HUES48 (cell line): ENCODE data around the gene ANKRD11.
"Not testable (repeated sequence)": the region's sequence is repeated elsewhere in the genome, so short reads cannot be mapped to it uniquely, and the experiment has no call there.

Experiments used
- H3K27ac ChIP-seq: one replicate; pipeline ENCODE4 v1.7.0; 2013; ENCODE audit warnings: low read depth, low read length, inconsistent platforms
- H3K27me3 ChIP-seq: 2 replicates; pipeline ENCODE4 v1.6.1; 2013; ENCODE audit warnings: mild to moderate bottlenecking, low read length; ENCODE audit not compliant: control insufficient read depth, insufficient read depth
- H3K36me3 ChIP-seq: 2 replicates; pipeline ENCODE4 v1.6.1; 2013; ENCODE audit warnings: low read length; ENCODE audit not compliant: control insufficient read depth, insufficient read depth
- H3K4me1 ChIP-seq: 2 replicates; pipeline ENCODE4 v1.6.1; 2013; ENCODE audit warnings: mild to moderate bottlenecking, low read length; ENCODE audit not compliant: control insufficient read depth, insufficient read depth
- H3K4me3 ChIP-seq: 2 replicates; pipeline ENCODE4 v1.5.1; 2013; ENCODE audit warnings: mild to moderate bottlenecking, low read depth, low read length
- H3K9ac ChIP-seq: 2 replicates; pipeline ENCODE4 v1.6.1; 2013; ENCODE audit warnings: mild to moderate bottlenecking, low read depth, low read length, moderate library complexity
- H3K9me3 ChIP-seq: 2 replicates; pipeline ENCODE4 v1.6.1; 2013; ENCODE audit warnings: low read length; ENCODE audit not compliant: control insufficient read depth, insufficient read depth

ANKRD11 gene

DNA sequence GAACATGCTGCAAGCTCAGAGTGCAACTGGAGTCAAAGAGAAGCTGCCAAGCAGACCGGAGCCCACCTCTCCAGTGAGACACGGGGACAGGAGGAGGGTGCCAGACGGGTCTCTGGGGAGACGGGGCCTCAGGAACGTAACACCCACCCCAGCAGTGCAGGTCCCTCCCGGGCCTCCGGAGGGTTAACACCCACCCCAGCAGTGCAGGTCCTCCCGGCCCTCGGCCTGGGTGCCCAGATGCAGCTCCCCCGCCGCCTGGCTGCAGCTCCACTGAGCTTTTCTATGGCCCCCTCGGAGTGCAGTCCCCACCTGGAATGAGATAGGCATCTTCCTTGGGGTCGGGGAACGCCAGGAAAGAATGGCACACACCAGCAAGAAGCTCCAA, 182.9 kb downstream of the ANKRD11 start:
- H3K4me3 ChIP-seq, result no peak overlapping the region
- no peaks in the 10 kb centered on the region for H3K9me3 ChIP-seq
- H3K27me3 ChIP-seq, result no peaks in the 10 kb centered on the region
- no peak overlapping the region for H3K9ac ChIP-seq
- no peaks in the 10 kb centered on the region for H3K4me1 ChIP-seq
- H3K27ac ChIP-seq, result no peak overlapping the region
- H3K36me3 ChIP-seq, result peaks cover 36% of the 10 kb centered on the region

- H3K9ac ChIP-seq, H3K27ac ChIP-seq, H3K4me3 ChIP-seq, H3K9me3 ChIP-seq, H3K27me3 ChIP-seq, H3K4me1 ChIP-seq: not testable (repeated sequence)
- H3K36me3 ChIP-seq, result peaks cover 32% of the 10 kb centered on the region
Observed at GRCh38 chr16:89306457-89307420, 183.6 kb downstream of the ANKRD11 start.

DNA sequence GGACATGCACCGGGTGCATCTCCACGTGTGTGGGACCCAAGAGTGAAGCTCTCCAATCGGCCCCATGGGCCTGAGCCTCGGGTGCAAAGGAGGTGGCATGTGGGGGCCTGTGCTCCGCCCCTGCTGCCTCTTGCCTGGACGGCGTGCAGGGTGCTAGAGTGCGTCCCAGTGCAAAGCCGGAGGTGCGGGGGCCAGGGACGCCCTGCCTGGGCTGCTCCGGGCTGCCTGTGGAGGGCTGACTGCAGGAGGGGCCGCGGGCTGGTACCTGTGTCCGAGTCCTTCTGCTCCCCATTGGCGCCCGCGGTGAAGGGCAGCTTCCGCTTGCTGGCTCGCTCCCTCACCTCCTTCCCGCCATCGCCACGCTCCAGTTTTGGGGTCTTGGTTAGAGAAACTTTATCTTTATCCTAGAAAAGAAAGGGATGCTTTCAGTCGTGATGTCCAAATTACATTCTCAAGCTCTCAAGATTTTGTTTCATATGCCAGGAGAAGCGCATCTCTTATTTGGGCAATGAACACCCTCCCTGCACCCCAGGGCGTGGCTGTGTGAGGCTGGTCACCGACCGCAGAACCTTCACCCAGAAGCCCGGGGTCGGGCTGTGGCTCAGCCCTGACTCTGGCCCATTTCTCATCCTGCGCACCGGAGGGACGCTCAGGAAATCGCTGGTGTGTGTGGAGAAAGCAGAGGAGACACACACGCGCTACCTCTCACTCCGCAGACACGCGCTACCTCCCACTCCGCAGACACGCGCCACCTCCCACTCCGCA, 185.2 kb downstream of the ANKRD11 start:
- Histone ChIP-seq H3K27me3 (no peaks in the 10 kb centered on the region), H3K27ac (no peak overlapping the region), H3K4me1 (no peaks in the 10 kb centered on the region), H3K9me3 (no peaks in the 10 kb centered on the region), H3K9ac (no peak overlapping the region), H3K4me3 (no peak overlapping the region), H3K36me3 (peaks cover 25% of the 10 kb centered on the region)

GRCh38 chr16:89304181-89304851, 186.0 kb downstream of the ANKRD11 start:
- Histone ChIP-seq H3K4me3 (no peak overlapping the region), H3K27ac (no peak overlapping the region), H3K27me3 (no peaks in the 10 kb centered on the region), H3K4me1 (no peaks in the 10 kb centered on the region), H3K9ac (no peak overlapping the region), H3K36me3 (peaks cover 25% of the 10 kb centered on the region), H3K9me3 (no peaks in the 10 kb centered on the region)

- no peak overlapping the region for H3K4me3 ChIP-seq
- no peak overlapping the region for H3K9ac ChIP-seq
- H3K27me3 ChIP-seq, result no peaks in the 10 kb centered on the region
- H3K36me3 ChIP-seq, result peaks cover 25% of the 10 kb centered on the region
- H3K27ac ChIP-seq, result no peak overlapping the region
- no peaks in the 10 kb centered on the region for H3K9me3 ChIP-seq
- H3K4me1 ChIP-seq, result no peaks in the 10 kb centered on the region
Observed at GRCh38 chr16:89303617-89304016, 186.7 kb downstream of the ANKRD11 start.

- H3K27ac ChIP-seq, result no peak overlapping the region
- no peaks in the 10 kb centered on the region for H3K9me3 ChIP-seq
- no peak overlapping the region for H3K9ac ChIP-seq
- no peaks in the 10 kb centered on the region for H3K27me3 ChIP-seq
- peaks cover 31% of the 10 kb centered on the region for H3K36me3 ChIP-seq
- H3K4me1 ChIP-seq, result peaks cover 18% of the 10 kb centered on the region
- H3K4me3 ChIP-seq, result no peak overlapping the region
Observed at GRCh38 chr16:89300976-89301360, 189.4 kb downstream of the ANKRD11 start.

- no peaks in the 10 kb centered on the region for H3K9me3 ChIP-seq
- no peak overlapping the region for H3K9ac ChIP-seq
Observed at GRCh38 chr16:89300311-89300975, 189.9 kb downstream of the ANKRD11 start.

GRCh38 chr16:89299357-89300111, 190.8 kb downstream of the ANKRD11 start:
- H3K27me3 ChIP-seq, H3K9ac ChIP-seq, H3K9me3 ChIP-seq, H3K4me3 ChIP-seq, H3K27ac ChIP-seq: not testable (repeated sequence)
- H3K4me1 ChIP-seq, result peaks cover 28% of the 10 kb centered on the region
- peaks cover 23% of the 10 kb centered on the region for H3K36me3 ChIP-seq

More at GRCh38 chr16:89300311-89300975, 189.9 kb downstream of the ANKRD11 start:
- Histone ChIP-seq H3K36me3 (peaks cover 31% of the 10 kb centered on the region), H3K27ac (no peak overlapping the region), H3K4me1 (peaks cover 19% of the 10 kb centered on the region), H3K4me3 (no peak overlapping the region), H3K27me3 (no peaks in the 10 kb centered on the region)

- Histone ChIP-seq H3K27ac (no peak overlapping the region), H3K27me3 (no peaks in the 10 kb centered on the region), H3K9me3 (no peaks in the 10 kb centered on the region), H3K36me3 (peaks cover 15% of the 10 kb centered on the region; the same call in 1 of the 2 replicates), H3K9ac (no peak overlapping the region), H3K4me3 (no peak overlapping the region), H3K4me1 (peaks cover 37% of the 10 kb centered on the region)
Observed at GRCh38 chr16:89298623-89299225, 191.6 kb downstream of the ANKRD11 start.
